ENCODE data around the gene SRSF10.
A peak's percentile ranks its signal among the peaks of the same experiment; 100 is the strongest.

DNA sequence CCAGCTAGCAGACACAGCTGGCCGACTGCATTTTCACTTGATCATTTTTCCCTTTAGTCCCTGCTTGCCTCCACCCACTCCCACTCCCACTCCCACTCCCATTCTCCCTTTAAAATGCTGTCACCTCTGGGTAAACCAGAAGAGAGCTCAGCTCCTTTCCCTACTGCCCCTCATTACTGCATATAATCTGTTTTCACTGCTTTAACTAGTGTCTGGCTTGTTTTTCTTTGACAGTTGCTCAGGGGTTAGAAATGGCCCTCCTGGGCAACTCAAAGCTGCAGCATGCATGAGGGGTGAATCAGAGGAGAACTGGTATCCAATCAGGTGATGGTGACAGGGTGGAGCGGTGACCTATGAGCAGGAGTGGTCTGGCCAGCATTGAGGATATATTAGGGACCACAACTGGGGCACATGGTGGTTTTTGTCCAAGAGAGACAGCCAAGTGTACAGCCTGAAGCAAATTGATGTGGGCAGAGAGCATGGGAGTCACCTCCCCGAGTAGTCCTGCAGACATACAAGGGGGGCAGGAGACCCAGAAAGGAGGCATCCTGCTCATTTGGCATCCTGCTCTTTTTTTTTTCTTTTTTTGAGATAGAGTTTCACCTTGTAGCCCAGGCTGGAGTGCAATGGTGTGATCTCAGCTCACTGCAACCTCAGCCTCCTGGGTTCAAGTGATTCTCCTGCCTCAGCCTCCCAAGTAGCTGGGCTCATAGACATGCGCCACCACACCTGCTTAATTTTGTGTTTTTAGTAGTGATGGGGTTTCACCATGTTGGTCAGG lies 42.6 kb upstream of the SRSF10 start:
- TF ChIP-seq POLR2A (IDR thresholded peaks at IDR 0.05), result peak in 1 of 2 donors; percentile 30
- TF ChIP-seq, protein P1, sequence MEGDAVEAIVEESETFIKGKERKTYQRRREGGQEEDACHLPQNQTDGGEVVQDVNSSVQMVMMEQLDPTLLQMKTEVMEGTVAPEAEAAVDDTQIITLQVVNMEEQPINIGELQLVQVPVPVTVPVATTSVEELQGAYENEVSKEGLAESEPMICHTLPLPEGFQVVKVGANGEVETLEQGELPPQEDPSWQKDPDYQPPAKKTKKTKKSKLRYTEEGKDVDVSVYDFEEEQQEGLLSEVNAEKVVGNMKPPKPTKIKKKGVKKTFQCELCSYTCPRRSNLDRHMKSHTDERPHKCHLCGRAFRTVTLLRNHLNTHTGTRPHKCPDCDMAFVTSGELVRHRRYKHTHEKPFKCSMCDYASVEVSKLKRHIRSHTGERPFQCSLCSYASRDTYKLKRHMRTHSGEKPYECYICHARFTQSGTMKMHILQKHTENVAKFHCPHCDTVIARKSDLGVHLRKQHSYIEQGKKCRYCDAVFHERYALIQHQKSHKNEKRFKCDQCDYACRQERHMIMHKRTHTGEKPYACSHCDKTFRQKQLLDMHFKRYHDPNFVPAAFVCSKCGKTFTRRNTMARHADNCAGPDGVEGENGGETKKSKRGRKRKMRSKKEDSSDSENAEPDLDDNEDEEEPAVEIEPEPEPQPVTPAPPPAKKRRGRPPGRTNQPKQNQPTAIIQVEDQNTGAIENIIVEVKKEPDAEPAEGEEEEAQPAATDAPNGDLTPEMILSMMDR (IDR thresholded peaks at IDR 0.05), result no peak
